ENCODE results near the gene CHGA.

CHGA gene

GRCh38 chr14:92973798-92974372, 50.9 kb downstream of the CHGA start:
- H3K27me3 ChIP-seq (ENCODE audit: control insufficient read depth, low read length), result no peaks in the 10 kb centered on the region
- H3K4me1 ChIP-seq (ENCODE audit: control insufficient read depth, low read length), result no peaks in the 10 kb centered on the region
- TF ChIP-seq EZH2phosphoT487 (IDR thresholded peaks at IDR 0.05; ENCODE audit: borderline replicate concordance, low read length) (no peak), CTCF (IDR thresholded peaks at IDR 0.05; ENCODE audit: low read depth, low read length, poor library complexity, severe bottlenecking) (no peak)
- no peaks in the 10 kb centered on the region; the same call in 1 of the 2 replicates for H3K36me3 ChIP-seq (ENCODE audit: control insufficient read depth, low read length)
- no peaks in the 10 kb centered on the region for H4K20me1 ChIP-seq (ENCODE audit: control insufficient read depth, insufficient read depth, low read depth, low read length)
- H3K4me3 ChIP-seq (ENCODE audit: low read length), result no peak overlapping the region
- H3K9me3 ChIP-seq (ENCODE audit: control insufficient read depth, insufficient read depth, low read length), result peaks cover 22% of the 10 kb centered on the region
- H3K4me2 ChIP-seq (ENCODE audit: low read length), result no peak overlapping the region
- no peak overlapping the region for H3K27ac ChIP-seq (ENCODE audit: low read depth, low read length)
- H3K79me2 ChIP-seq (ENCODE audit: control insufficient read depth, low read length), result no peaks in the 10 kb centered on the region
- H3K9me2 ChIP-seq (replicated peaks; ENCODE audit: control insufficient read depth, low read length), result no peaks in the 10 kb centered on the region
- H3F3A ChIP-seq (ENCODE audit: control insufficient read depth, insufficient read depth), result no peaks in the 10 kb centered on the region

- H3K27ac ChIP-seq (ENCODE audit: low read depth, low read length), result no peak overlapping the region
- H3K36me3 ChIP-seq (ENCODE audit: control insufficient read depth, low read length), result no peaks in the 10 kb centered on the region; the same call in 1 of the 2 replicates
These were observed 51.8 kb downstream of the CHGA start for GRCh38 chr14:92974541-92975345.

GRCh38 chr14:92976268-92976667, 53.3 kb downstream of the CHGA start:
- peaks cover 9% of the 10 kb centered on the region for H3K4me1 ChIP-seq (ENCODE audit: control insufficient read depth, low read length)
- H4K20me1 ChIP-seq (ENCODE audit: control insufficient read depth, insufficient read depth, low read depth, low read length), result no peaks in the 10 kb centered on the region
- H3K9me3 ChIP-seq (ENCODE audit: control insufficient read depth, insufficient read depth, low read length), result peaks cover 39% of the 10 kb centered on the region
- no peaks in the 10 kb centered on the region for H3K79me2 ChIP-seq (ENCODE audit: control insufficient read depth, low read length)
- no peak overlapping the region for H3K4me3 ChIP-seq (ENCODE audit: low read length)
- TF ChIP-seq CTCF (IDR thresholded peaks at IDR 0.05; ENCODE audit: low read depth, low read length, poor library complexity, severe bottlenecking), result no peak
- TF ChIP-seq EZH2phosphoT487 (IDR thresholded peaks at IDR 0.05; ENCODE audit: borderline replicate concordance, low read length), result no peak
- H3K27me3 ChIP-seq (ENCODE audit: control insufficient read depth, low read length), result no peaks in the 10 kb centered on the region
- H3F3A ChIP-seq (ENCODE audit: control insufficient read depth, insufficient read depth), result no peaks in the 10 kb centered on the region
- H3K4me2 ChIP-seq (ENCODE audit: low read length), result no peak overlapping the region
- no peaks in the 10 kb centered on the region for H3K9me2 ChIP-seq (replicated peaks; ENCODE audit: control insufficient read depth, low read length)
- peaks cover 3% of the 10 kb centered on the region; the same call in 1 of the 2 replicates for H3K36me3 ChIP-seq (ENCODE audit: control insufficient read depth, low read length)
- H3K27ac ChIP-seq (ENCODE audit: low read depth, low read length), result no peak overlapping the region

More at GRCh38 chr14:92974541-92975345, 51.8 kb downstream of the CHGA start:
- no peaks in the 10 kb centered on the region for H3K27me3 ChIP-seq (ENCODE audit: control insufficient read depth, low read length)
- TF ChIP-seq EZH2phosphoT487 (IDR thresholded peaks at IDR 0.05; ENCODE audit: borderline replicate concordance, low read length), result no peak
- TF ChIP-seq CTCF (IDR thresholded peaks at IDR 0.05; ENCODE audit: low read depth, low read length, poor library complexity, severe bottlenecking), result no peak
- no peaks in the 10 kb centered on the region for H4K20me1 ChIP-seq (ENCODE audit: control insufficient read depth, insufficient read depth, low read depth, low read length)
- no peaks in the 10 kb centered on the region for H3K79me2 ChIP-seq (ENCODE audit: control insufficient read depth, low read length)
- H3K9me3 ChIP-seq (ENCODE audit: control insufficient read depth, insufficient read depth, low read length), result peaks cover 31% of the 10 kb centered on the region
- no peak overlapping the region for H3K4me3 ChIP-seq (ENCODE audit: low read length)
- H3F3A ChIP-seq (ENCODE audit: control insufficient read depth, insufficient read depth), result no peaks in the 10 kb centered on the region
- peaks cover 5% of the 10 kb centered on the region for H3K4me1 ChIP-seq (ENCODE audit: control insufficient read depth, low read length)
- H3K9me2 ChIP-seq (replicated peaks; ENCODE audit: control insufficient read depth, low read length), result no peaks in the 10 kb centered on the region
- H3K4me2 ChIP-seq (ENCODE audit: low read length), result no peak overlapping the region

Measured in DOHH2 (cell line).